ENCODE measurements around the gene CTAGE6.
"Not testable (repeated sequence)": the region's sequence is repeated elsewhere in the genome, so short reads cannot be mapped to it uniquely, and the experiment has no call there.

- TF ChIP-seq CTCF (conservative IDR thresholded peaks at IDR 0.05; ENCODE audit: low read depth, low read length); EZH2 (IDR thresholded peaks at IDR 0.05; ENCODE audit: low read length, unreplicated experiment): not testable (repeated sequence)
Observed at GRCh38 chr7:143797896-143798290, 40.4 kb upstream of the CTAGE6 start.
